Stimulated activated CD4-positive, alpha-beta T cell treated with anti-CD3 and anti-CD28 coated beads, Interleukin-12 subunit alpha, Interleukin-12 subunit beta, amount 100 ng/mL, for 24 hours (primary cell): Measurements from ENCODE around the gene CPTP.
A peak's percentile ranks its signal among the peaks of the same experiment; 100 is the strongest.

Experiments used
- DNase-seq, 2 experiments: peaks; one replicate each; pipeline ENCODE4 v3.0.0-alpha.2; 2020; ENCODE audit warnings: low read depth in 2 of 2

Gene CPTP

GRCh38 chr1:1292442-1292779, 32.2 kb upstream of the CPTP start:
- DNase-seq: no peak

- no peak for DNase-seq
Observed at GRCh38 chr1:1292851-1293250, 31.8 kb upstream of the CPTP start.

GRCh38 chr1:1293263-1294249, 31.0 kb upstream of the CPTP start:
- no peak for DNase-seq

- no peak for DNase-seq
Observed at GRCh38 chr1:1294250-1294890, 30.2 kb upstream of the CPTP start.

GRCh38 chr1:1295154-1295923, 29.3 kb upstream of the CPTP start:
- no peak for DNase-seq

- DNase-seq: no peak
Observed at GRCh38 chr1:1296070-1297061, 28.2 kb upstream of the CPTP start.

- DNase-seq: no peak
Observed at GRCh38 chr1:1297802-1298424, 26.7 kb upstream of the CPTP start.

GRCh38 chr1:1298861-1299685, 25.5 kb upstream of the CPTP start:
- DNase-seq: no peak

GRCh38 chr1:1299686-1300351, 24.8 kb upstream of the CPTP start:
- DNase-seq: no peak

GRCh38 chr1:1300352-1300739, 24.3 kb upstream of the CPTP start:
- DNase-seq: no peak

- no peak for DNase-seq
Observed at GRCh38 chr1:1302006-1302430, 22.6 kb upstream of the CPTP start.

GRCh38 chr1:1302951-1303509, 21.6 kb upstream of the CPTP start:
- DNase-seq: no peak

- DNase-seq: no peak
Observed at GRCh38 chr1:1303736-1304135, 20.9 kb upstream of the CPTP start.

GRCh38 chr1:1304331-1305299, 20.0 kb upstream of the CPTP start:
- DNase-seq: no peak

- peak in 1 of 2 experiments; percentile 59 for DNase-seq
Observed at GRCh38 chr1:1305300-1306069, 19.1 kb upstream of the CPTP start.

- no peak for DNase-seq
Observed at GRCh38 chr1:1306070-1306660, 18.4 kb upstream of the CPTP start.
